GM21423 (cell line): ENCODE data around the gene PRR19.
"Not testable (repeated sequence)": the region's sequence is repeated elsewhere in the genome, so short reads cannot be mapped to it uniquely, and the experiment has no call there.

Source experiments
- ATAC-seq: cut with Tn5 transposase; IDR thresholded peaks from one replicate; pipeline ENCODE4 v1.9.1; 2021; ENCODE audit warnings: mild to moderate bottlenecking, moderate library complexity; ENCODE audit not compliant: unreplicated experiment

Gene PRR19, protein sequence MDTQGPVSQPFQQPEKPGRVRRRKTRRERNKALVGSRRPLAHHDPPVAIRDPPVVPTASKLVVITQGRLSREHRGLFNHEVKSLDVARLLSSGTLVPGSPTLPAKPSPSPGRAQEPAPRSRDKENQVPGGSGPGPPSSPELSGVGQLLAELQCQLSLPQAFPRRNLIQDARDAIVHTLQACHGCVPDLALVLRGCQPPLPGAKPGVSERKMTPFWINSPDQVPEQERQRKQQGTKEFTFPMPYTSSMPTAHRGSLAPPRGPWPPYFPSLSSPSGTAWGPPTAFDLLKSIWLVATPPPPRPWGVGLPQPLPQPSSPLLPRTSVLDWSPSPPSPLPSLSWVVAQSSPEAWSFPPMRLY

GRCh38 chr19:42301646-42302203 is at the start of gene PRR19:
PRR19 (plus strand) TSS chr19:42302132; CDS start chr19:42309585, 7,453 bp downstream.
- ATAC-seq: no peak

GRCh38 chr19:42252365-42253244 is 49.3 kb upstream of the PRR19 start:
- ATAC-seq: no peak

- peak; percentile 24 for ATAC-seq
These were observed 48.5 kb upstream of the PRR19 start for GRCh38 chr19:42253245-42254088.

GRCh38 chr19:42254089-42254849 is 47.7 kb upstream of the PRR19 start:
- ATAC-seq: peak; percentile 29

DNA sequence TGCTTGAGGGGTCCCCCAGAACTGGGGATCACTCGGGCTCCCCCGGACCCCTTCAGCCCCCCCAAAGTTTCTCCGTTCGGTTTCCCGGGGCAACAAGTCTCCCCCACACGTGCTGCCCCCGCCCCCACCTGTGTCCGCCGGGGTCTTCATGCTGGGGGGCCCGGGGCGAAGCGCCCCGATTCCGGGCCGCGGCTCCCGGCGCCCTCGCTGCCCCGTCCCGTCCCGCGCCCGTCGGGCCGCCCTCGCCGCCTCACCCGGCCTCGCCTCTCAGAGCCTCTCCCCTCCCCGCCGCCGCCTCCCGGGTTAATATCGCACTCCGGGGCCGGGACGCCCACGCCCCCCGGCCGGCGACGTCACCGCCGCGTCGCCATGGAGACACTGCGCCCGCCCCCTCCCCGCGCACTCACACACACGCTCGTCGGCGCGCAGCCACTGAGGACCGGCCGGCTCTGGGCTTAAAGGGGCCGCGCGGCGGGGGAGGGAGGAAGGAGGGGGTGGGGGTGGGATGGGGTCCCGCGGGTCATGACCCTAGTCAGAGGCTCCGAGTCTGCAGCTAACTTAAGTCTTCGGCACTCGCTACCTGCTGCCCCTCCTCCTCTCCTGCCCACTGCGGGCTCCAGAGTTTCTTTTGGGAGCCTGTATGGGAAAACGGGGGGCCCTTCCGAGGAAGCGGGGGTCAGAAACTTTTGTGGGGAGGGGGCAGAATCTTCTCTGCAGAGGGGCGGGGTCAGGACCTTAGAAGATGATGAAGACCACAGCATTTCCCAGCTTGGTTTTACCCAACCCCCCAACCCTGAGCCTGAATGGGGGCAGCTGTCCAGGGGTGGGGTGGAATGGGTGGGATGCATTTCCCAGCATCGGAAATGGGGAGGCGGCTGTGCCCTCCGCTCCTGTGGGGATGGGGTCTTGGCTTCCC is 46.8 kb upstream of the PRR19 start, which contains the start of gene ERF:
ERF (minus strand) TSS at position 279 of the 916 bp plus-strand sequence; CDS start at position 150, 129 bp downstream.
- ATAC-seq: peak; percentile 53

GRCh38 chr19:42255766-42256745 is 45.9 kb upstream of the PRR19 start:
- no peak for ATAC-seq

DNA sequence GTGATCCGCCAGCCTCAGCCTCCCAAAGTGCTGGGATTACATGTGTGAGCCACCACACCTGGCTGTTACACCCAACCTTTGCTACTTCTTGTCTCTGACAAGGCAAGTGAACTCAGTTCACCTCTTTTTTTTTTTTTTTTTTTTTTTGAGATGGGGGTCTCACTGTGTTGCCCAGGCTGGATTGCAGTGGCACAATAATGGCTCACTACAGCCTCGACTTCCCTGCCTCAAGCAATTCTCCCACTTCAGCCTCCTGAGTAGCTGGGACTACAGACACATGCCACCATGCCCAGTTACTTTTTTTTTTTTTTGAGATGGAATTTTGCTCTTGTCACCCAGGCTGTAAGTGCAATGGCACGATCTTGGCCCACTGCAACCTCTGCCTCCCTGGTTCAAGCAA is 44.1 kb upstream of the PRR19 start:
- ATAC-seq: not testable (repeated sequence)

DNA sequence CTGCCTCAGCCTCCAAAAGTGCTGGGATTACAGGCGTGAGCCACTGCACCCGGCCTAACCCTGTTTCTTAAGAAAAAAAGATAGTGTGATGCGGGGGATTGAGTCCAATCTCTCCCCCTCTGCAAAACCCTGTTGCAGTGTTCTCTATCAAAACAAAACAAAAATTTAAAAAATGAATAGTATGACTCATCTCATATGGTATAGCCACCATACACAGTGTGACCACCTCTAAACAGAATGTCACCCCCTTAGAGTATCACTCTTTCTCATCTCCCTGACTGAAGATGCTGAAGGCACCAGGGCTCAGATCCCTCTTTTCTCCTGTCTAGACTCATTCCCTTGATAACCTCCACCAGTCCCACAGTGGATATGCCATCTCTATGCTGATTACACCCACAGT is 40.2 kb upstream of the PRR19 start:
- no peak for ATAC-seq

DNA sequence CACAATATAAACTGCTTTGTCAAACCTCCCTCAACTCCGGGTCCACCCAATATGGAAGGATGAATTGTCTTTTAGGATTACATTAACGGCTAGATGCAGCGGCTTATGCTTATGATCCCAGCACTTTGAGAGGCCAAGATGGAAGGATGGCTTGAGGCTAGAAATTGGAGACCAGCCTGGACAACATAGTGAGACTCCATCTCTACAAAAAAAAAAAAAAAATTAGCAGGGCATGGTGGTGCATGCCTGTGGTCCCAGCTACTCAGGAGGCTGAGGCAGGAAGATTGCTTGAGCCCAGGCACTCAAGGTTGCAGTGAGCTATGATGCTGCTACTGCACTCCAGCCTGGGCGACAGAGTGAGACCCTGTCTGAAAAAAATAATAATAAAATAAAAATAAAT is 35.8 kb upstream of the PRR19 start:
- not testable (repeated sequence) for ATAC-seq

DNA sequence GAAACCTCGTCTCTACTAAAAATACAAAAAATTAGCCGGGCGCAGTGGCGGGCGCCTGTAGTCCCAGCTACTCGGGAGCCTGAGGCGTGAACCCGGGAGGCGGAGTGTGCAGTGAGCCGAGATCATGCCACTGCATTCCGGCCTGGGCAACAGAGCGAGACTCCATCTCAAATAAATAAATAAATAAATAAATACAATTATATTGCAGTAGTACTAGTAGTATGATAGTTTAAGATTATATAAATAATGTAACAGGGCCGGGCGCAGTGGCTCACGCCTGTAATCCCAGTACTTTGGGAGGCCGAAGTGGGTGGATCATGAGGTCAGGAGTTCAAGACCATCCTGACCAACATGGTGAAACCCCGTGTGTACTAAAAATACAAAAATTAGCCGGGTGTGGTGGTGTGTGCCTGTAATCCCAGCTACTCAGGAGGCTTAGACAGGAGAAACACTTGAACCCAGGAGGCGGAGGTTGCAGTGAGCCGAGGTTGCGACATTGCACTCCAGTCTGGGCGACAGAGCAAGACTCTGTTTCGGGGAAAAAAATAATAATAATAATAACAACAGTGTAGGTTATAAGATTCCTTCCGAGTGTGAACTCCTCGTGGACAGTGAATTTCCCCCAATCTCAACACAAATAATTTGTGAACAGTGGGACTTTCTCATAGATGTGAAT is 34.9 kb upstream of the PRR19 start:
- not testable (repeated sequence) for ATAC-seq

- no peak for ATAC-seq
These were observed 34.2 kb upstream of the PRR19 start for GRCh38 chr19:42267644-42268141.

DNA sequence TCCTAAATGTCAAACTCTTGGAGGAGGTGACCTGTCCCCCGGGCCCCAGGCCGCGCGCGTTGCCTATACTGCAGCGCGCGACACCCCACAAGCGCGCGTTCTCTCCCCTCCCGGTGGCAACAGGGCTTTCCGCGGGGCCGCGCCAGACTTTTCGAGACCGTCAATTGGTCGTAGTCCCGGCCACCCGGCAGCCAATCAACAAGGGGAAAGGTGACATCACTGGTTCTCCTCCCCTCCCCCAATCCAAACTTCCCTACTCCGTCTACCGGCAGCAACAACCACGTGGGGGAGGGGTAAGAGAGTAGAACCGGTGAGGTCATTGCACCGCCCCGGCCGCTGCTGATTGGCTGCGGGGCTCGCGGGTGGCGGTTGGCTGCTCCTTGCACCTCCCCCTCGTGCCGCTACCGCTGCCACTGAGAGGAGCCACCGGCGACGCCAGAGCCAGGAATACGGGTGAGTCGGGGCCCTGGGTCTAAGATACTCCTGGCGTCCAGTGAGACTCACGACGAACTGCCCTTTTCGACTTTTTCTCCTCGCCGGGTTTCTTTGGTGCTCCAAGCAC is 33.7 kb upstream of the PRR19 start:
- peak; percentile 51 for ATAC-seq

DNA sequence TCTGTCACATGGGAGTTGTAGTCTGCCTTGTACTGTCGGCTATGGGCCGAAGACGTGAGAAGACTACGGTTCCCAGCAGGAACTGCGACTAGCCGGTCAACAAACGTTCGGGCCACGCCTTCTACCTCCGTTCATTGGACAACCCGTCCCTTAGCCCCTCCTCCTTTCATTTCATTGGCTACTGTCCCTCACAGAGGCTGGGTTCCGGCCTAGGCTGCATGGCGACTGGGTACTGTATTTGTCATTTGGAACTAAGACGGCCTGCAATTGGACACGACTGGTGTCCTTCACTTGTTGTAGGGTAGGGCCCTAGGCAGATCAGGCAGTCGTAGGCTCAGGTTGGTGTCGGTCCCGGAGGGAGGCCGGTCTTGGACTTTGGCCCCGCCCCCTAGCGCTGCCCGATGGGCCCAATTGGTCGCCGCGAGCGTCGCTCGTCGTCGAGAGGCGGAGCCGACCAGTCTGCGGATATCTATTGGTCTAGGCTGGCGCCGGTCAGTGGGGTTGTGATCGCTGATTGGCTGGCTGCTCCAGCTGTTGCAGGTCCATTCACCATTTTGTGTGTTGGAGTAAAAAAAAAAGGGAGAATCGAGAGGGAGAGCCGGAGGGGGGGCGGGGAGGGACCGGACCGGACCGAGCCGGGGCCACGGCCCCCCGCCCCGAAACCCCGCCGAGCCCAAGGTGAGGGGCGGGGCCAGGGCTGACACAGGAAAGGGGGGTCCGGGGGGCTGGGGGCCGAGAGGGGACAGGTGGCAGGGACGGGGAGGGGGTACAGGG is 33.0 kb upstream of the PRR19 start, which contains the start of gene CIC:
CIC (plus strand) TSS at position 549 of the 774 bp plus-strand sequence. CDS start 2,532 bp downstream, outside the sequence.
- peak; percentile 75 for ATAC-seq

- no peak for ATAC-seq
These were observed 32.2 kb upstream of the PRR19 start for GRCh38 chr19:42269478-42270345.
